Thyroid gland (tissue), 4 donors: Measurements from ENCODE around the gene RPS6KA5. TPM values are rescaled to one million over a fixed set of nuclear protein-coding genes. Genes with fewer than 3 reads are reported as not detected.

Source experiments
- DNase-seq, 2 donors: peaks; one replicate each; pipeline ENCODE4 v3.0.0-alpha.2; 2019
- H3K27ac ChIP-seq, 3 donors: fragments of 200-600 bp; sonication (generic); 1 replicate in 2 of 3; 2 replicates in 1 of 3; pipeline ENCODE4 v1.5.1; 2016 to 2019; ENCODE audit warnings: mild to moderate bottlenecking in 1 of 3, moderate library complexity in 1 of 3
- H3K27me3 ChIP-seq: fragments of 200-600 bp; sonication (generic); one replicate; pipeline ENCODE4 v1.5.1; 2019
- H3K36me3 ChIP-seq, 2 donors: fragments of 200-600 bp; sonication (generic); one replicate each; pipeline ENCODE4 v1.5.1; 2016 to 2019
- H3K4me1 ChIP-seq, 2 donors: fragments of 200-600 bp; sonication (generic); one replicate each; pipeline ENCODE4 v1.5.1; 2017 to 2019
- H3K4me3 ChIP-seq, 3 donors: fragments of 200-600 bp; sonication (generic); replicated peaks in 1 of 3; 1 replicate in 2 of 3; 2 replicates in 1 of 3; pipeline ENCODE4 v1.5.1; 2016; ENCODE audit warnings: mild to moderate bottlenecking in 1 of 3
- H3K9me3 ChIP-seq: fragments of 200-600 bp; sonication (generic); one replicate; pipeline ENCODE4 v1.5.1; 2017
- POLR2A ChIP-seq, 2 donors: fragments of 450-650 bp; IDR thresholded peaks; one replicate each; pipeline ENCODE4 v1.6.1; 2017; ENCODE audit warnings: antibody characterized with exemption in 2 of 2, mild to moderate bottlenecking in 2 of 2, moderate library complexity in 1 of 2
- WGBS, 2 donors: methylation state at CpG; one replicate each; pipeline ENCODE4 v1.1.5; 2017; 5-methylcytosine and 5-hydroxymethylcytosine counted together
- intact Hi-C: fragments of 100-400 bp; cut with DNase I; formaldehyde crosslinking; loops from one replicate; pipeline ENCODE4 v1.15.1; 2023
- total RNA-seq, 4 donors: library from RNA; depleted of rRNA; stranded (reverse); fragments of >200 nt; gene quantifications; one replicate each; pipeline ENCODE4 v1.2.3, GENCODE V29; 2016
- TF ChIP-seq, protein P1 (sequence below), 6 experiments: fragments of 200-600 bp in 3 of 6; fragments of 450-650 bp in 3 of 6; sonication (generic) in 3 of 6; IDR thresholded peaks; one replicate each; pipeline ENCODE4 v1.5.1; 2016 to 2019; ENCODE audit warnings: antibody characterized with exemption in 6 of 6, mild to moderate bottlenecking in 2 of 6, inconsistent platforms in 1 of 6, moderate library complexity in 1 of 6

RPS6KA5 gene
- total RNA-seq, 4 donors from 2014 or later, result 6.4 to 17.4 (median 8.9) TPM

DNA sequence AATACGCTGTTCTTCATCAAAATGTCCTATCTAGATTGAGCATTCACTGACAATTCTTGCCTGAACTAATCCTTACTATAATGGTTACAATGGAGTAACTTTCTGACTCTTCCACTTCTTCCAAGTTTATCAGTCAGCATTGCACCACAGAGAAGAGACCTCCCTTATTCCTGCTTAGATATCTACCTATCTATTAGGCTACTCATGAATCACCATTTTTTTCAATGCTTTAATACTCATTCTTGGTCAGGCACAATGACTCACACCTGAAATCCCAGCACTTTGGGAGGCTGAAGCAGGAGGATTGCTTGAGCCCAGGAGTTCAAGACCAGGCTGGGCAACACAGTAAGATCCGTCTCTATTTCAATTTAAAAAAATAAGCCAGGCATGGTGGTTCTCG is 39.3 kb downstream of the RPS6KA5 start:
- Histone ChIP-seq H3K27ac (no peak overlapping the region), H3K4me1 (no peaks in the 10 kb centered on the region), H3K4me3 (no peak overlapping the region), H3K27me3 (no peaks in the 10 kb centered on the region), H3K36me3 (no peaks in the 10 kb centered on the region), H3K9me3 (no peaks in the 10 kb centered on the region)
- intact Hi-C loops, result no loop called here
- DNase-seq, result no peak
- TF ChIP-seq POLR2A (IDR thresholded peaks at IDR 0.05), result no peak
- TF ChIP-seq, protein P1, sequence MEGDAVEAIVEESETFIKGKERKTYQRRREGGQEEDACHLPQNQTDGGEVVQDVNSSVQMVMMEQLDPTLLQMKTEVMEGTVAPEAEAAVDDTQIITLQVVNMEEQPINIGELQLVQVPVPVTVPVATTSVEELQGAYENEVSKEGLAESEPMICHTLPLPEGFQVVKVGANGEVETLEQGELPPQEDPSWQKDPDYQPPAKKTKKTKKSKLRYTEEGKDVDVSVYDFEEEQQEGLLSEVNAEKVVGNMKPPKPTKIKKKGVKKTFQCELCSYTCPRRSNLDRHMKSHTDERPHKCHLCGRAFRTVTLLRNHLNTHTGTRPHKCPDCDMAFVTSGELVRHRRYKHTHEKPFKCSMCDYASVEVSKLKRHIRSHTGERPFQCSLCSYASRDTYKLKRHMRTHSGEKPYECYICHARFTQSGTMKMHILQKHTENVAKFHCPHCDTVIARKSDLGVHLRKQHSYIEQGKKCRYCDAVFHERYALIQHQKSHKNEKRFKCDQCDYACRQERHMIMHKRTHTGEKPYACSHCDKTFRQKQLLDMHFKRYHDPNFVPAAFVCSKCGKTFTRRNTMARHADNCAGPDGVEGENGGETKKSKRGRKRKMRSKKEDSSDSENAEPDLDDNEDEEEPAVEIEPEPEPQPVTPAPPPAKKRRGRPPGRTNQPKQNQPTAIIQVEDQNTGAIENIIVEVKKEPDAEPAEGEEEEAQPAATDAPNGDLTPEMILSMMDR (IDR thresholded peaks at IDR 0.05), result no peak
- WGBS, 2 donors, result 90 to 95% methylated on average over 3 of the region's 3 CpGs

DNA sequence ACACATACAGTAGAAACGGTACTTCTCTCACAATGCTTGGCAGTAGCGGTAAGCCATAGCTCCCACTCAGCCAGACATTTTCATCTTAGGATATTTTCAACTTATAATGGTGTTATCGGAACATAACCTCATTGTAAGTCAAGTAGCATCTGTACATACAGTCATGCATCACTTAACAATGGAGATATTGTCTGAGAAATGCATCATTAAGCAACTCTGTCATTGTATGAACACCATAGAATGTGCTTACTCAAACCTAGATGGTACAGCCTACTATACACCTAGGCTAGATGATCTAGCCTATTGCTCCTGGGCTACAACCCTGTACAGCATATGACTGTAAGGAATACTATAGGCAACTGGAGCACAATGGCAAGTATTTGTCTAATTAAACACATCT is 40.8 kb downstream of the RPS6KA5 start:
- 95 to 96% methylated on average over 3 of the region's 3 CpGs for WGBS, 2 donors

DNA sequence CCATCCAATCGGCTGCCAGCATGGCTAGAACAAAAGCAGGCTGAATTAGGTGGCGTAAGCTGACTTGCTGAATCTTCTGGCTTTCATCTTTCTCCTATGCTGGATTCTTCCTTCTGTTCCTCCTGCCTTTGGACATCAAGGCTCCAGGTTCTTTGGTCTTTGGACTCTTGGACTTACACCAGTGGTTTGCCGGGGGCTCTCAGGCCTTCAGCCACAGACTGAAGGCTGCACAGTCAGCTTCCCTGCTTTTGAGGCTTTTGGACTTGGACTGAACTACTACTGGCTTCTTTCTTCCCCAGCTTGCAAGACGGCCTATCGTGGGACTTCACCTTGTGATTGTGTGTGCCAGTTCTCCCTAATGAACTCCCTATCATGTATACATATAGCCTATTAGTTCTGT is 42.0 kb downstream of the RPS6KA5 start:
- WGBS, 2 donors, result 97 to 98% methylated on average over 5 of the region's 5 CpGs

More for the DNA sequence above, 40.8 kb downstream of the RPS6KA5 start:
- no peaks in the 10 kb centered on the region for H3K36me3 ChIP-seq
- H3K27ac ChIP-seq, result no peak overlapping the region
- no peak overlapping the region for H3K4me3 ChIP-seq
- no peaks in the 10 kb centered on the region for H3K4me1 ChIP-seq
- TF ChIP-seq POLR2A (IDR thresholded peaks at IDR 0.05), result no peak
- TF ChIP-seq, protein P1 (IDR thresholded peaks at IDR 0.05), result no peak
- intact Hi-C loops, result no loop called here
- no peaks in the 10 kb centered on the region for H3K9me3 ChIP-seq
- H3K27me3 ChIP-seq, result no peaks in the 10 kb centered on the region
- DNase-seq, result no peak

DNA sequence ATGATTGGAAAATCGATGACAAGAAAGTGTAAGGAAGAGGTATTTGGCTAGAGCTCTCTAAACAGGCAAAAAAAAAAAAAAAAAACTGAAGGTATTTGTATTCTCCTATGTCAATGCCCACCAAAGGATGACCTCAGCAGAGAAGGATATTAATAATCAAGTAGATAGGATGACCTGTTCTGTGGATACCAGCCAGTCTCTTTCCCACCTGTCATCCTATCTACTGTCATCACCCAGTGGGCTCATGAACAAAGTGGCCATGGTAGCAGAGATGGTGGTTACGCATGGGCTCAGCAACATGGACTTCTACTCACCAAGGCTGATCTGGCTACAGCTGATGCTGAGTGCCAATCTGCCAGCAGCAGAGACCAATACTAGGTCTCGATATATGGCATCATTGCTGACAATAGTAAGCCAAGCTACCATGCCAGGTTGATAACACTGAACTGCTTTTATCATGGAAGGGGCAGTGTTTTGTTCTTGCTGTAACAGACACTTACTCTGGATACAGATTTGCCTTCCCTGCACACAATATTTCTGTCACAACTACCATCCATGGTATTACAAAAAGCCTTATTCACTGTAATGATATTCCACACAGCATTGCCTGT is 43.5 kb downstream of the RPS6KA5 start:
- H3K9me3 ChIP-seq, result no peaks in the 10 kb centered on the region
- intact Hi-C loops, result no loop called here
- H3K27ac ChIP-seq, result no peak overlapping the region
- WGBS, 2 donors, result 94 to 96% methylated on average over 3 of the region's 3 CpGs
- peaks cover 12% of the 10 kb centered on the region in 2 donors for H3K4me1 ChIP-seq
- H3K27me3 ChIP-seq, result no peaks in the 10 kb centered on the region
- H3K4me3 ChIP-seq, result no peak overlapping the region
- DNase-seq, result no peak
- no peaks in the 10 kb centered on the region for H3K36me3 ChIP-seq
- no peak for TF ChIP-seq POLR2A (IDR thresholded peaks at IDR 0.05)
- TF ChIP-seq, protein P1 (IDR thresholded peaks at IDR 0.05), result no peak

More for the DNA sequence above, 42.0 kb downstream of the RPS6KA5 start:
- Histone ChIP-seq H3K9me3 (no peaks in the 10 kb centered on the region), H3K27me3 (no peaks in the 10 kb centered on the region), H3K36me3 (no peaks in the 10 kb centered on the region), H3K4me3 (no peak overlapping the region), H3K4me1 (no peaks in the 10 kb centered on the region), H3K27ac (no peak overlapping the region)
- no peak for DNase-seq
- intact Hi-C loops, result no loop called here
- no peak for TF ChIP-seq POLR2A (IDR thresholded peaks at IDR 0.05)

DNA sequence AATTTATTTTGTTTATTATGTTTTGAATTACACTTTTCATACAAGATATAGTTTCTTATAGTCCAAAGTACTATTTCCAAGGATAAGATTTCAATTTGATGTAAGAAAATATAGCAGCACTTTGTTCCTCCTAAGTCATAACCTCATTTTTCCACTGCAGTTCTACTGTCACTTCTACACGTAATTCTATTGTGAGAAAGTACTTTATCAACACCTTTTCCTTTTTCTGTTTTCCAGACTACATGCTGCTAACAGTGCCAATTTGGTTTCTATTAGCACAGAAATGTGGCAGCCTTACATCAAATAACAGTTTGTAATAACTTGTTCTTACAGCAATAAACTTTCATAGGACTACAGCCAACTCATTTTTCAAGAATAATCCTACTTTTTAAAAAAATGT is 45.0 kb downstream of the RPS6KA5 start:
- no peak for TF ChIP-seq POLR2A (IDR thresholded peaks at IDR 0.05)
- TF ChIP-seq, protein P1 (IDR thresholded peaks at IDR 0.05), result no peak
- peaks cover 12 to 14% of the 10 kb centered on the region in 2 donors for H3K4me1 ChIP-seq
- 64 to 65% methylated on average over 1 of the region's 1 CpG for WGBS, 2 donors
- intact Hi-C loops, result no loop called here
- no peaks in the 10 kb centered on the region for H3K36me3 ChIP-seq
- no peak overlapping the region for H3K27ac ChIP-seq
- no peak overlapping the region for H3K4me3 ChIP-seq
- no peak for DNase-seq
- H3K9me3 ChIP-seq, result no peaks in the 10 kb centered on the region
- H3K27me3 ChIP-seq, result no peaks in the 10 kb centered on the region
